Osteoblast (primary cell): ENCODE results near the gene ADGRG2. TPM values are rescaled to one million over a fixed set of nuclear protein-coding genes. Genes with fewer than 3 reads are reported as not detected.

Experiments
- DNase-seq: peaks from one replicate; pipeline ENCODE4 v3.0.0; 2011; ENCODE audit warnings: low spot score, mixed read lengths; ENCODE audit not compliant: insufficient read length; ENCODE audit errors: missing footprints
- H2AFZ ChIP-seq: 2 replicates; pipeline ENCODE4 v1.6.0; 2011; ENCODE audit warnings: mild to moderate bottlenecking, low read length
- H3K27ac ChIP-seq: 2 replicates; pipeline ENCODE4 v1.5.1; 2011; ENCODE audit warnings: mild to moderate bottlenecking, low read depth, low read length, moderate library complexity
- H3K27me3 ChIP-seq: 2 replicates; pipeline ENCODE4 v1.6.0; 2012; ENCODE audit warnings: mild to moderate bottlenecking, control low read depth, inconsistent platforms, low read length, moderate library complexity; ENCODE audit not compliant: insufficient read depth
- H3K36me3 ChIP-seq: 2 replicates; pipeline ENCODE4 v1.5.1; 2011; ENCODE audit warnings: mild to moderate bottlenecking, low read length, control low read depth, moderate library complexity; ENCODE audit not compliant: insufficient read depth
- H3K4me1 ChIP-seq: 2 replicates; pipeline ENCODE4 v1.5.1; 2011; ENCODE audit warnings: mild to moderate bottlenecking, low read length, control low read depth, moderate library complexity; ENCODE audit not compliant: insufficient read depth
- H3K4me2 ChIP-seq: 2 replicates; pipeline ENCODE4 v1.6.0; 2011; ENCODE audit warnings: mild to moderate bottlenecking, low read length; ENCODE audit not compliant: insufficient read depth
- H3K4me3 ChIP-seq: fragments of 200-600 bp; sonication (generic); 3 replicates; pipeline ENCODE4 v1.5.1; 2012; ENCODE audit warnings: mild to moderate bottlenecking, low read length, inconsistent platforms; ENCODE audit not compliant: insufficient read depth
- H3K79me2 ChIP-seq: 2 replicates; pipeline ENCODE4 v1.6.0; 2012; ENCODE audit warnings: mild to moderate bottlenecking, low read length, control low read depth, inconsistent platforms; ENCODE audit not compliant: insufficient read depth
- H3K9me3 ChIP-seq: 2 replicates; pipeline ENCODE4 v1.5.1; 2011; ENCODE audit warnings: low read depth, low read length, control low read depth
- H4K20me1 ChIP-seq: 2 replicates; pipeline ENCODE4 v1.6.0; 2012; ENCODE audit warnings: mild to moderate bottlenecking, low read length, control low read depth; ENCODE audit not compliant: insufficient read depth
- total RNA-seq: library from RNA; depleted of rRNA; stranded (reverse); fragments of >200 nt; gene quantifications from 2 replicates; pipeline ENCODE4 v1.2.3, GENCODE V29; 2012
- TF ChIP-seq, protein P1 (sequence below): IDR thresholded peaks from 2 replicates; pipeline ENCODE4 v1.5.1; 2011; ENCODE audit warnings: mild to moderate bottlenecking, low read depth, low read length, moderate library complexity; ENCODE audit errors: extremely low read depth

Gene ADGRG2
- total RNA-seq, 1 donor: under 0.01 TPM

DNA sequence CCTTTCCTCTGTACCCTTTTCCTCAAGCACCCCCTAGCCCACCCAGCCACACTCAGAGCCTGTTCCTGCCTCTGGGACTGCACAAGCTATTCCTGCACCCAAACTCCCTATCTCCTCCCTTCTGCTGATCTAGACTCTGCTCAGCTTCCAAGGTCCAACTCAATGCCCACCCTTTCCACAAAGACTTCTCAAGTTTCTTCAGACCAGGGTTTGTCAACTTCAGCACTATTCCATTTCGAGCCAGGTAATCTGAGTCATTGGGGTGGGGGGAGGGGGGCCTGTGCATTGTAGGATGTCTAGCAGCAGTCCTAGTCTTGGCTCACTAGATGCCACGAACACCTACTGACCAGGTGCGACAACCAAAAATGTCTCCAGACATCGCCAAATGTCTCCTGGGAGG, 175.7 kb downstream of the ADGRG2 start:
- peaks cover 7% of the 10 kb centered on the region for H3K36me3 ChIP-seq

DNA sequence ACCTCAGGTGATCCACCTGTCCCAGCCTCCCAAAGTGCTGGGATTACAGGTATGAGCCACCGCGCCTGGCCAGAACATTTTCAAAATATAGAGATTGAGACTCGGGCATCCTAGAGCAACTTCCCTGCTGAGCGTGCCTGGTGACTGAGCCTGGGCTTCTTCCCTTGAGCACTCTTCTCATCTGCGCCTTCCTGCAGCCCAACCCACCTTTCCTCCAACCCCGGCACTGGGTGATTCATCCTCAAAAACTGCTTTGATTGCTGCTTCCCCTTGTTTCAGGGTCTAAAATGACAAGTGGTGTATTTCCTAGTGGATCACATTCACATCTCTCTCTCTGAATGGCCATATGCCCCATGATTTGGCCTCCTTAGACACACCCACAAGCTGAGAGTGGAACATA, 176.1 kb downstream of the ADGRG2 start:
- H3K4me2 ChIP-seq: no peak overlapping the region
- no peak overlapping the region for H3K27ac ChIP-seq
- no peak overlapping the region for H2AFZ ChIP-seq
- H3K27me3 ChIP-seq: no peaks in the 10 kb centered on the region
- no peak overlapping the region for H3K4me3 ChIP-seq
- H3K9me3 ChIP-seq: no peaks in the 10 kb centered on the region
- H3K36me3 ChIP-seq: peaks cover 6% of the 10 kb centered on the region
- no peak for DNase-seq
- no peaks in the 10 kb centered on the region for H3K79me2 ChIP-seq
- no peaks in the 10 kb centered on the region for H3K4me1 ChIP-seq
- TF ChIP-seq, protein P1, sequence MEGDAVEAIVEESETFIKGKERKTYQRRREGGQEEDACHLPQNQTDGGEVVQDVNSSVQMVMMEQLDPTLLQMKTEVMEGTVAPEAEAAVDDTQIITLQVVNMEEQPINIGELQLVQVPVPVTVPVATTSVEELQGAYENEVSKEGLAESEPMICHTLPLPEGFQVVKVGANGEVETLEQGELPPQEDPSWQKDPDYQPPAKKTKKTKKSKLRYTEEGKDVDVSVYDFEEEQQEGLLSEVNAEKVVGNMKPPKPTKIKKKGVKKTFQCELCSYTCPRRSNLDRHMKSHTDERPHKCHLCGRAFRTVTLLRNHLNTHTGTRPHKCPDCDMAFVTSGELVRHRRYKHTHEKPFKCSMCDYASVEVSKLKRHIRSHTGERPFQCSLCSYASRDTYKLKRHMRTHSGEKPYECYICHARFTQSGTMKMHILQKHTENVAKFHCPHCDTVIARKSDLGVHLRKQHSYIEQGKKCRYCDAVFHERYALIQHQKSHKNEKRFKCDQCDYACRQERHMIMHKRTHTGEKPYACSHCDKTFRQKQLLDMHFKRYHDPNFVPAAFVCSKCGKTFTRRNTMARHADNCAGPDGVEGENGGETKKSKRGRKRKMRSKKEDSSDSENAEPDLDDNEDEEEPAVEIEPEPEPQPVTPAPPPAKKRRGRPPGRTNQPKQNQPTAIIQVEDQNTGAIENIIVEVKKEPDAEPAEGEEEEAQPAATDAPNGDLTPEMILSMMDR: no peak
- H4K20me1 ChIP-seq: no peaks in the 10 kb centered on the region

More for the DNA sequence above, 175.7 kb downstream of the ADGRG2 start:
- Histone ChIP-seq H3K79me2 (no peaks in the 10 kb centered on the region), H3K4me1 (no peaks in the 10 kb centered on the region), H3K27me3 (no peaks in the 10 kb centered on the region), H3K4me3 (no peak overlapping the region), H2AFZ (no peak overlapping the region), H4K20me1 (no peaks in the 10 kb centered on the region), H3K27ac (no peak overlapping the region), H3K4me2 (no peak overlapping the region), H3K9me3 (no peaks in the 10 kb centered on the region)
- TF ChIP-seq, protein P1: no peak
- no peak for DNase-seq

DNA sequence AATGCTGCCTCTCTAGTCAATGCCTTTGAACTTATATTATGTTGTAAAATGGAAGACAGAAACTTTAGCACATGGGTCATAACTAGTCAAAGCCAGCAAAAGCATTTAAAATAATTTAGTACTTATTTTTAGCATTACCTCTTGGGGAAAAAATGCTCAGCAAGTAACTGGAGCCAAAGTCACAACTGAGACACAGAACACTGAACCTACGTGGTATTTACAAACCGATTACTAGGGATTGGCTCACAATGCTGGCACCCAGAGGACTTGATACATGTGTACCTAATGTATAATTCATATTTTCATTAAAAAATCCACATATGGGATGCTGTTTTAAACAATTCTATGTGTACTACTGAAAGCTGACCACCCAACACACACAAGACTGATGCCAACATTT, 176.8 kb downstream of the ADGRG2 start:
- Histone ChIP-seq H3K4me2 (no peak overlapping the region), H3K27me3 (no peaks in the 10 kb centered on the region), H3K9me3 (no peaks in the 10 kb centered on the region), H3K4me1 (no peaks in the 10 kb centered on the region), H3K4me3 (no peak overlapping the region), H3K79me2 (no peaks in the 10 kb centered on the region), H3K27ac (no peak overlapping the region), H3K36me3 (peaks cover 4% of the 10 kb centered on the region), H2AFZ (no peak overlapping the region), H4K20me1 (no peaks in the 10 kb centered on the region)
- DNase-seq: peak; percentile 66
- TF ChIP-seq, protein P1: no peak

DNA sequence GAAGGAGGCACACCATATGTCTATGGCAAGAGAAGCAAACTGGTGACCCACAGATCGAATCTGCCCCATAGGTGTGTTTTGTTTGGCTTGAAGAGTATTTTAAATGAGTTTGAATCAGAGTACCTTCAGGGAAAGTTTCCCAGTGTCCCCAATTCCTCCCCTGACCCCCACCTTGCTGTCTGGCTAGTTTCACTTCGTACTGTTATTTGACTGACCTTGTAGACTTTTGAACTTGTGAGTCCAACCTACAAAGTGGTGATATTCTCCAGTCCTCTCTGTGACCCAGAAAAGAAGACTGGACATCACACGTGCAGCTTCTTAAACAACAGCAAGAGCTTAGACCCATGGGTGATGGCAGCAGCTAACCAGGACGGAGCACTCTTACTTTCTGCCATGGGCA, 177.8 kb downstream of the ADGRG2 start:
- no peak overlapping the region for H2AFZ ChIP-seq
- no peak for DNase-seq

More for the DNA sequence above, 177.8 kb downstream of the ADGRG2 start:
- TF ChIP-seq, protein P1: no peak
- Histone ChIP-seq H3K27me3 (no peaks in the 10 kb centered on the region), H3K36me3 (peaks cover 4% of the 10 kb centered on the region), H4K20me1 (no peaks in the 10 kb centered on the region), H3K79me2 (no peaks in the 10 kb centered on the region), H3K4me3 (no peak overlapping the region), H3K27ac (no peak overlapping the region), H3K9me3 (no peaks in the 10 kb centered on the region), H3K4me1 (no peaks in the 10 kb centered on the region), H3K4me2 (no peak overlapping the region)
